GM19043 (cell line): ENCODE results near the gene UNC13B.
"Not testable (repeated sequence)": the region's sequence is repeated elsewhere in the genome, so short reads cannot be mapped to it uniquely, and the experiment has no call there.

Experiments used
- ATAC-seq: cut with Tn5 transposase; IDR thresholded peaks from one replicate; pipeline ENCODE4 v1.9.1; 2021; ENCODE audit warnings: low read depth; ENCODE audit not compliant: unreplicated experiment

The UNC13B gene

GRCh38 chr9:35364817-35365585 is 203.2 kb downstream of the UNC13B start:
- no peak for ATAC-seq

DNA sequence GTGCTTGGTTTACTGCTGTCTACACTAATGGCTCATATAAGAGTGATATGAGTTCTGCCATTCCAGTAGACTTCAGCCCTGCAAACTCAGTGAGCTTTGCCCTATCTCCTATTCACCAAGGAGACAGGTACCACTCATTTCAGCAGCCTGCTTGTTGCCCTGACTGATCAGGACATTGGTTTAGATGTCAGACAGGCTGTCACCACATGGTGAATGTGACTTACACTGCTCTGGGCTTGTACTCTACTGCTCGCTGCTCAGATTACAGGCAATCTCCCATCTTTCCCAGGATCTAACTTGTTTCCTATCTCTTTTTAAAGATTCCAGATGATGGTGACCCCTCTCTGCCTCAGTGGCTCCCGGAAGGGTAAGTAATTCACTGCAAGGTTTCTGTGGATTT is 204.8 kb downstream of the UNC13B start:
- ATAC-seq = no peak

DNA sequence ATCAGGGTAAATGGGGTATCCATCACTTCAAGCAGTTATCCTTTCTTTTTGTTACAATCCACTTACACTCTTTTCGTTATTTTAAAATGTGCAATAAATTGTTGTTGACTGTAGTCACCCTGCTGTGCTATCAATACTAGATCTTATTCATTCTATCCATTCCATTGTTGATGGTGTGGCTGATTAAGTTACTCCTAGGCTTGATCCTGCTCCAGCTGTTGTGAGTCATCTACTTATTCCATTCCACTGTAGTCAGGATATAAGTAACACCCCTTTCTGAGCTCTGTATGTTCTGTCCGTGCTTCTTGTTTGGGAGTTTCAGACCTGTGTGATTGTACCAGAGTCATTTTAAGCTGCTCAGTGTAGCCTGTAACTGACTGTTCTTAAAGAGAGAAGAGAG is 205.6 kb downstream of the UNC13B start:
- no peak for ATAC-seq

GRCh38 chr9:35370241-35370640 is 208.4 kb downstream of the UNC13B start:
- ATAC-seq = no peak

GRCh38 chr9:35374436-35374835 is 212.6 kb downstream of the UNC13B start:
- no peak for ATAC-seq

GRCh38 chr9:35374910-35375309 is 213.1 kb downstream of the UNC13B start:
- no peak for ATAC-seq

DNA sequence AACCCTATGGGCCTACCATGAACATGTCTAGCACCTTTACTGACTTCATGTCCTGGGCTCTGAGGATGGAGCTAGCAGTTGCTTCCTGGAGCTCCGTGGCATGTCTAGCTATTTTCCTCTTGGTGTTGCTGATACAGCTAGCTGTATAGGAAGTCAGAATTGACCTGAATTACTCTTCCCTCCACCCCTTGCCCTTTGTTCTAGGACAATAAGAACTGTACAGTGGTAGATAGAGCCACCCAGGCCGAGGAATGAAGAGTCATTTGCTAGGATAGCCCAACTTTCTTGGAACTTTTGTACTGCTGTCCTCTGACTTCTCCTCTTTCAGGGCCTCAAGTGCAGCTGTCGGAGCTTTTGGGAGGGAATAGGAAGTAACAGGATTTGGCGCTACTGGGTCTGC is 218.2 kb downstream of the UNC13B start:
- no peak for ATAC-seq

GRCh38 chr9:35380619-35381018 is 218.8 kb downstream of the UNC13B start:
- ATAC-seq = no peak

DNA sequence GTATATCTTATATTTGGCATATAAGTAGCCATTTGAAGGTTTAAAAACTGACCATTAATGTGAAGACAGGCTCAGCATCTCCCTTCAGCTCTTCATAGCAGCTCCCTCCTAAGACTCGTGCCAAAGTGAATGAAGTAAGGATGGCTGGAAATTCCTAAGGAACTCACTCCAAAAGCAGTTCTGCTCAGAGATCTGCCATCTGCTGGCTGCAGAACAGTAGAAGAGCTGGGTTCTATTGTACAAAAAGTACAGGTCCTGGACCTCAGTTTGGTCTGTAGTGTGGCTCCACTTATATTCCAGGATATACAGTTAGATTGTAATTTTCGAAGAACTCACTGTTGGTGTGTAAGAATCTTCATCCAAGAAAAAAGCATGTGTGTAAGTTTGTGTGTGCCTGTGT is 223.2 kb downstream of the UNC13B start:
- no peak for ATAC-seq

DNA sequence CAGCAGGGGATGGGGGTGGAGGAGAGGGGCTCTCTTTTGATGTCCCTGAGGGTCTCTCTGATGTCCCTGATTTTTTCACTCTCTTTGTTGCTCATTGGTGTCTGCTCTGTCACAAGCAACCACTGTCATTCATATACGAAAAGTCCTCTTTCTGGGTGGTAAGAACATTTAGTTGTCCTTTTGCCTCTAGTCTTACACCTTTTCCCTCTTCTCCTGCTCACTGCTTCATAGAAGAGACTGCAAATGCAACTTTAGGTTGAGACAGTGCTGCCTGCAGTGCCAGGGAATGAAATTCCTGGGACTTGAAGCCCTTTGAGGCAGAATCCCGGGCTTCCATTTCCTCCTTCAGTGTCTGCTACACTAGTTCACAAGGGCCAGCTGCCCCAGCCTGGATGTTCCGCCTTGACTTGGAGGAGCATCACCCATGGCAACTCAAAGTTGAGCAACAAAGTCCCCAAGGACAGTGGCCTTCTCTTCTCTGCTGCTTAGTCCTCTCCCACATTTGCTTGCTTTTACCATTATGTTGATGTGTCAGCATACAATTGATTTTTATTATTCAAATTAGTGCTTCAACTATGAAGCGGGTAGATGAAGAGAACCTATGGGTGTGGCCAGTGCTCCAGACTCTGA is 233.4 kb downstream of the UNC13B start:
- ATAC-seq = no peak

DNA sequence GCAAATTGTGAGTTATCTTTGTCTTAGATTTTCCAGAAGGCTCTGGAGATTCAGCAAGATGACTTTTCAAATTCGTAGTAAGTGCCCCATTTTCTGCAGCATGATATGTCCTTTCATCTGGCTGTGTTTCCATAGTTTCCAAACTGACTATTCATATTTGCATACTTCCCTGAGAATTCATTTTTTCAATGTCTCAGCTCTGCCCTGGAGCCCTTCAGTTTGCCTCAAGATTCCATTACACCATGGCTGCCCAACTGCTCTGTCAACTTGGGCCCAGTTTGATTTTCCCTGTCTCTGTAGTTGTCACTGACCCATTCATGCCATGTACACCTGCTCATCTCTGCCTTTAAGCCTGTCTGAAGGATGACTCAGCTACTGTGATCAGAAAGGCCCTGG is 233.9 kb downstream of the UNC13B start:
- ATAC-seq = no peak

- ATAC-seq = no peak
Observed at GRCh38 chr9:35396560-35397215, 234.9 kb downstream of the UNC13B start.

DNA sequence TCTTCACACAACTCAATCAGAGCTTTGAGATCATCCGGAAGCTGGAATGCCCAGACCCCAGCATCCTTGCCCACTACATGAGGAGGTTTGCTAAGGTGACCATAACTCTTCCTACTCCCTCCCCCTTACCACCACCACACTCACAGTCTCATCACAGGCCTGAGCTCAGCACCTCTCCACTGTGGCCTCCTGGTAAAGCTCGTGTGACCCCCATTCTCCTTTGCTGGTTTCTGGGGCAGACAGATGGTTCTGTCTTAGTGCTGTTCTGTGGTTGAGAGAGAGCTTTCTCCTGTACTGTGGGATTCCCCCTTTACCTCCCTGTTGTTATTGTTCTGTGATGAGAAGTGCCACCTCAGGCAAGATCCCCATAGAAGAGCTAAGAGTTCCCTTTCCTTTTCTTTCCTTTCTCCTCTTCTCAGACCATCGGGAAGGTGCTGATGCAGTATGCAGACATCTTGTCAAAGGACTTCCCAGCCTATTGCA is 235.4 kb downstream of the UNC13B start:
- no peak for ATAC-seq

DNA sequence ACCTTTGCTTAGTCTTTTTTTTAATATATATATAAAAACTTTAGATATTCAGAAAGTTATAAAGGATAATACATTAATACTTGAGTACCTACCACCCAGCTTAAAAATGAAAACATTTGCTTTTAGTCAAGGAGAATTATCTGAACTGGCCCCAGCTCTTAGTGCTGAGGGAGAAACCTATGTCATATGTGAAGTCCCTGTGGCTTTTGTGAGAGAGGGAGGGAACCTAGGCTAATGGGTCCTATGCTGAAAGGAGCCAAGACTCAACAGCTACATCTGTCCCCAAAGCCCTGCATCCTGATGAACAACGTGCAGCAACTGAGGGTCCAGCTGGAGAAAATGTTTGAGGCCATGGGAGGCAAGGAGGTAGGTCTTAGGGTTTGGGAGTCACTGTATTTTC is 236.1 kb downstream of the UNC13B start:
- no peak for ATAC-seq

GRCh38 chr9:35398651-35399335 is 237.0 kb downstream of the UNC13B start:
- ATAC-seq = no peak

- ATAC-seq = no peak
Observed at GRCh38 chr9:35404865-35405264, 243.1 kb downstream of the UNC13B start.

- ATAC-seq = no peak
Observed at GRCh38 chr9:35406183-35406959, 244.6 kb downstream of the UNC13B start.

- ATAC-seq = no peak
Observed at GRCh38 chr9:35407846-35408245, 246.0 kb downstream of the UNC13B start.

DNA sequence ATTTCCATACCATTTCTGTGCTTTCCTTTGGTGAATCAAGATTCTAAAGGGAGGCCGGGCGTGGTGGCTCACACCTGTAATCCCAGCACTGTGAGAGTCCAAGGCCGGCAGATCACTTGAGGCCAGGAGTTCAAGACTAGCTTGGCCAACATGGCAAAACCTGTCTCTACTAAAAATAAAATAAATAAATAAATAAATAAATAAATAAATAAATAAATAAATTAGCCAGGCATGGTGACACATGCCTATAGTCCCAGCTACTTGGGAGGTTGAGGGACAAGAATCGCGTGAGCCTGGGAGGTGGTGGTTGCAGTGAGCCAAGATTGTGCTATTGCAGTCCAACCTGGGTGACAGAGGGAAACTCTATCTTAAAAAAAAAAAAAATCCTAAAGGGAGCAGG is 247.6 kb downstream of the UNC13B start:
- ATAC-seq = not testable (repeated sequence)

GRCh38 chr9:35414889-35415288 is 253.1 kb downstream of the UNC13B start:
- no peak for ATAC-seq
